ENCODE results near the gene MIB2. TPM values are rescaled to one million over a fixed set of nuclear protein-coding genes. Genes with fewer than 3 reads are reported as not detected.

Gene MIB2
- 10 to 100 TPM; 20.7 to 38.5 (median 33.9) TPM for total RNA-seq
- long read RNA-seq, partial matches to known transcripts = 2 of 3 reads
- long read RNA-seq, other reads (novel, unspliced or antisense) = 0 of 3 reads

DNA sequence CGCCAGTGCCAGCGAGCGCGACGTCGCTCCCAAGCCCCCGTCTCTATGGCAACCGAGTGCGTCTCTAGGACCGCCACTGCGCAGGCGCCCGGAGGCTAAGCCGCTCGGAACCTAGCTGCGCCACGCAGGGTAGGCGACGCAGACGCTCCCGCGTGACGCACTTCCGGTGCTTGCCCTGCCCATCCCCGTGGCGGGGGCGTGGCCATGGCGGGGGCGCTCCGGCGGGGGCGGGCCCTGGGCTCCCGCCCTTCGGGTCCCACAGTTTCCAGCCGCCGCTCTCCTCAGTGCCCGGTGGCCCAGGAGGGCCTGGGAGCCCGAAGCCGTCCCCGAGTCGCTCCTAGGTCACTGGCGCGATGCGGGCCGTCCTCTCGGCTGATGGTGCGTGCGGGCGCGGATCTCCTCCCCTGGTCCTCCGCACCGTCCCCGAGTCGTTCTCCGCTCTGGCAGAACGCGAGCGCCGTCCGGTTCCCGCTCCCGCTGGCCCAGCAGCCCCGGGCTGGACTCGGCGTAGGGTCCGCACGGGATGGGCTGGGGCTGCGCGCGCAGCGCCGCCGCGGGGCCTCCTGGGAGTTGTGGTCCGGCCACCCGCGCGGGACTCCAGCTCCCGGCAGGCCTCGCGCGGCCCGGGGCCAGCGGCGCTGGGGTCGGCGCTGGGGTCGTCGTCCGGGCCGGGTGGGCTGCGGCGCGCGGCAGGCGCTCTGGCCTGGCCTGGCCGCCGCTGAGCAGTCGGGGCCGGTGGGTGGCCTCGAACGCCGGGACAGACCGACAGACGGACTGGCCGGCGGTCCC is at the start of gene MIB2:
TSS of gene MIB2 (plus strand) at position 245 of the 789 bp plus-strand sequence. CDS start 7,953 bp downstream, outside the sequence.
- ATAC-seq (peak; percentile 91 to 95 (median 94)), DNase-seq (peak; percentile 98)
- H3K4me3 ChIP-seq = peak within 1 kb of the TSS; percentile 83 to 100 (median 99)
- no peaks in the 10 kb centered on the region for H3K36me3 ChIP-seq
- intact Hi-C loops (cut with DNase I) = no loop called here
- peak within 1 kb of the TSS; percentile 95 to 100 (median 99) for H3K27ac ChIP-seq
- TF ChIP-seq CTCF (IDR thresholded peaks at IDR 0.05) (no peak), POLR2A (IDR thresholded peaks at IDR 0.05) (peak; percentile 83)
- no peaks in the 10 kb centered on the region for H3K27me3 ChIP-seq
- no peaks in the 10 kb centered on the region for H3K9me3 ChIP-seq
- WGBS (ENCODE audit: insufficient coverage, low coverage, low lambda C conversion rate, missing lambda C conversion rate) = 0% methylated on average over 8 of the region's 107 CpGs
- H3K4me1 ChIP-seq = peaks cover 0 to 37% (median 12%) of the 10 kb centered on the region in 4 donors

DNA sequence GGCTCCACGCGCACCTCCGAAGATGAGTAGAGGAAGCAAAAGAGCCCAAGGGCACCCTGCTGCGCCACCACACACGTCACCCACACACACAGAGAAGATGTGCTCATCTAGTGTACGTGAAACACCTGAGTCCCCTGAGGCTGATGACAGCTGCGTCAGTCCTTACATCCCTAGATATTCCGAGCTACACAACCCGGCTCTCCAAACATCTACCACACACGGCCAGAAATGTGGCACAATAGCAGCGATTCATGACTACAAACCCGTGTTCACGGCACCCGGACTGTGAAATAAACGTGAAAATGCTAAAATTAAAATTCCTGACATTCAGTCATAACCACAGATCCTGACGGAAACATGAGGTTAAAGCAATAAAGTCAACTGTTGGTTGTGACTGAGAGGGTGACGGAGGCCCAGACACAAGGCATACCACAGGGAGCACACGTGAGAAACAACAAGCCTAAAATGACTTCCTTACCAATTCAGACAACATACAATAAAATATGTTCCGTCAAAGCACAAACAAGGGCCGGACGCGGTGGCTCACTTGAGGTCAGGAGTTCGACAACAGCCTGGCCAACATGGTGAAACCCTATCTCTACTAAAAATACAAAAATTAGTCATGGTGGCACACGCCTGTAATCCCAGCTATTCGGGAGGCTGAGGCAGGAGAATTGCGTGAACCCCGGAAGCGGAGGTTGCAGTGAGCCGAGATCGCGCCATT is 48.0 kb upstream of the MIB2 start:
- peaks cover 0 to 14% (median 0%) of the 10 kb centered on the region in 4 donors for H3K4me1 ChIP-seq
- ATAC-seq (no peak), DNase-seq (no peak)
- no peaks in the 10 kb centered on the region for H3K27me3 ChIP-seq
- H3K9me3 ChIP-seq = no peaks in the 10 kb centered on the region
- H3K4me3 ChIP-seq = no peak overlapping the region
- H3K36me3 ChIP-seq = peaks cover 0 to 23% (median 17%) of the 10 kb centered on the region in 4 donors
- intact Hi-C loops (cut with DNase I) = no loop called here
- no peak overlapping the region for H3K27ac ChIP-seq
- no peak for TF ChIP-seq POLR2A (IDR thresholded peaks at IDR 0.05)
- no peak for TF ChIP-seq CTCF (IDR thresholded peaks at IDR 0.05)
- WGBS (ENCODE audit: insufficient coverage, low coverage, low lambda C conversion rate, missing lambda C conversion rate) = 83% methylated on average over 21 of the region's 31 CpGs

DNA sequence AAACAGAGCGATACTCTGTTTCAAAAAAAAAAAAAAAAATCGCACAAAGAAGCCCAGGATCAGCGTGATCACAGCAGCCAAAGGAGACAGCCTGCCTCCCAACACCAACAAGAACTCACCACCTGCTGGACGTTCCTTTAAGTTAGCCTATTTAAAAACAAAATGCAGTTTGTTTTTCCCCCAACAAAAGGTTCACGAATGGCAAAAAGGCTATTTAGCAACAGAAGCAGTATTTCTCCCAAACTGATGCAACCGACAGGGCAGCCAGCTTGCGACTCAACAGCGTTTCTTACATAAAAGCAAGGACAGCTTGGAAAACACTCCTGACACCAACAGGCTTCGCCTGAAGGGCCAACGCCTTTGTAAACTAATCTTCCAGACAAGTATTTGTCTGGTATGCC is 47.4 kb upstream of the MIB2 start:
- Histone ChIP-seq H3K36me3 (peaks cover 0 to 18% (median 13%) of the 10 kb centered on the region in 4 donors), H3K27me3 (no peaks in the 10 kb centered on the region), H3K9me3 (no peaks in the 10 kb centered on the region), H3K27ac (no peak overlapping the region), H3K4me1 (peaks cover 0 to 20% (median under 1%) of the 10 kb centered on the region in 4 donors), H3K4me3 (no peak overlapping the region)
- no peak for DNase-seq
- 75% methylated on average over 9 of the region's 10 CpGs for WGBS (ENCODE audit: insufficient coverage, low coverage, low lambda C conversion rate, missing lambda C conversion rate)
- TF ChIP-seq CTCF (IDR thresholded peaks at IDR 0.05) (no peak), POLR2A (IDR thresholded peaks at IDR 0.05) (no peak)
- intact Hi-C loops (cut with DNase I) = no loop called here
- ATAC-seq = no peak

DNA sequence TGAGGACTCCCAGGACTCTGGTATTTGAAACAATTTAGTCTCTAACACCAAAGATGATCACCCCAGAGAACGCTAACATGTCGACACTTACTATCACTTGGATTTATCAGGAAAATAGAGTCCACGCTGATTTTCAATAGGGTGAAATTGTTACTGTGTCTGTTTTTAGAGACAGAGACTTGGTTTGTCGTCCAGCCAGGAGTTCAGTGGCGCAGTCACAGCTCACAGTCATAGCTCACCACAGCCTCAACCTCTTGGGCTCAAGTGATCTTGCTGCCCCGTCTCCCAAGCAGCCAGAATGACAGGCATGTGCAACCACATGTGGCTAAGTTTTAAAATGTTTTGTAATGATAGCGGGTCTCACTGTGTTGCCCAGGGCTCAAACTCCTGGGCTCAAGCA is 46.0 kb upstream of the MIB2 start:
- no peak overlapping the region for H3K4me3 ChIP-seq
- H3K27me3 ChIP-seq = no peaks in the 10 kb centered on the region
- intact Hi-C loops (cut with DNase I) = no loop called here
- DNase-seq (no peak), ATAC-seq (no peak)
- peaks cover 0 to 25% (median 4%) of the 10 kb centered on the region in 4 donors for H3K4me1 ChIP-seq
- TF ChIP-seq POLR2A (IDR thresholded peaks at IDR 0.05) = no peak
- TF ChIP-seq CTCF (IDR thresholded peaks at IDR 0.05) = no peak
- no peak overlapping the region for H3K27ac ChIP-seq
- no peaks in the 10 kb centered on the region for H3K9me3 ChIP-seq
- peaks cover 0 to 4% (median 2%) of the 10 kb centered on the region in 4 donors for H3K36me3 ChIP-seq
- WGBS (ENCODE audit: insufficient coverage, low coverage, low lambda C conversion rate, missing lambda C conversion rate) = 85% methylated on average over 5 of the region's 7 CpGs

Measured in right lobe of liver (tissue), 6 donors.